ENCODE results near the gene TCFL5.

GRCh38 chr20:62807444-62808210 lies 54.0 kb downstream of the TCFL5 start:
- TF ChIP-seq CTCF (conservative IDR thresholded peaks at IDR 0.05) (no peak), EZH2 (IDR thresholded peaks at IDR 0.05; ENCODE audit: low read depth) (no peak)
